Activated CD8-positive, alpha-beta memory T cell treated with anti-CD3 and anti-CD28 coated beads, Interleukin-2, amount 50 U/mL, for 4 hours (primary cell): Measurements from ENCODE around the gene SMIM8.
"Not testable (repeated sequence)": the region's sequence is repeated elsewhere in the genome, so short reads cannot be mapped to it uniquely, and the experiment has no call there.

ENCODE experiments used
- DNase-seq: peaks from one replicate; pipeline ENCODE4 v3.0.0-alpha.2; 2020

SMIM8 gene, protein sequence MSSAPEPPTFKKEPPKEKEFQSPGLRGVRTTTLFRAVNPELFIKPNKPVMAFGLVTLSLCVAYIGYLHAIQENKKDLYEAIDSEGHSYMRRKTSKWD

GRCh38 chr6:87322304-87323212 lies at the start of gene SMIM8:
Gene SMIM8 (plus strand): TSS chr6:87322588. CDS start chr6:87337032, 14,444 bp downstream.
- peak; percentile 85 for DNase-seq

- DNase-seq = no peak
These were observed 47.6 kb upstream of the SMIM8 start for GRCh38 chr6:87274660-87275274.

- DNase-seq = no peak
These were observed 45.8 kb upstream of the SMIM8 start for GRCh38 chr6:87276624-87277023.

DNA sequence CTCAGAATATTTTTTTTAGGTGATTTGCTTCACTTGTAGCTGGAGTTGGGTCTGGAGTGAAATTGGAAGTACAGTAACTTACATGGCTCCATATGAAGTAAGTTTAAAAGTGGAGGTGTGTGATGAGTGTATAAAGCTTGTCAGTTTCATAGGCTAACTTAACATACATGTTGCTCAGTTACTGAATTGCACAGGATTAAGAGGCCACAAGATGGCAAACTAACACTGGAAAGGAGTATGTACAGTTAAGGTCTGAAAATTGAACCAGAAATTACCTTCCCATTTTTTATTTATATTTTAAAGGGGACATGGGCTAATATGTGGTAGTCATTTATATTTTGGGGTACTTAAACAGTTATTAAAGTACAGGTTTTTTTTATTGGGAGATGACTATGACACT lies 45.3 kb upstream of the SMIM8 start:
- no peak for DNase-seq

DNA sequence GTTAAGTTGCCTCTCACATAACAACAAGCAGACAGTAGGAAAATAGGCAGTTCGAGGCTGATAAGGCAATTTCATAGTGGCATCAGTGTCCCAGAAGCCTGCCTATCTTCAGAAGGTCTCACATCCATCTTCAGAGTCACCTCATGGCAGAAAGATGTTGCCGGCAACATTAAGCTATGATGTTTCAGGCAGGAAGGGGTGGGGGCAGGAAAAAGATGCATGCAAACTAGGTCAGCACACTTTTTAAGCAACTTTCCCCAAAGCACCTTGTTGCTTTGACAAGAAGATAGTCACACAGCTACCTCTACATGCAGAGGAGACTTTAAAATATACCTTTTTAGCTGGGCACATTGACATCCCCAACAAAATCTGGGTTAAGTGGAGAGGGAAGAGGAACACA lies 43.2 kb upstream of the SMIM8 start:
- DNase-seq = no peak

DNA sequence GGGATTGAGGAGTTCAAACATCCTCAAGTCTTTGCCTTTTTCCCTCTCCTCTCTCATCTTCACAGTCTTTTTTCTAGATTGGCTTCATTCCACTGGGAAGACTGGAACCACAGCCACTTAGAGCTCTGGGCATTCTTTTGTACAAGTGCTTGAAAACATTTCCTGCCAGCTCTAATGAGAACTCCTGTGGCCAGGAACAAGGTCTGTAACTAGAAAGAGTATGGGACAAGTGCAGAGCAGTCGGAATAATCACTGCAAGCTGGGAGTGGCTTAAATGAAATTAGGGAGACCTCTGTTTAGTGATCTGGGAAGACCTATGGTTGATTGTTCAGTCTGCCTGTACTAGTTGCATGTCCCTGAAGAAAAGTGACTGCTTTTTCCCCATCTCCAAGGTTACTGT lies 41.0 kb upstream of the SMIM8 start:
- DNase-seq = no peak

DNA sequence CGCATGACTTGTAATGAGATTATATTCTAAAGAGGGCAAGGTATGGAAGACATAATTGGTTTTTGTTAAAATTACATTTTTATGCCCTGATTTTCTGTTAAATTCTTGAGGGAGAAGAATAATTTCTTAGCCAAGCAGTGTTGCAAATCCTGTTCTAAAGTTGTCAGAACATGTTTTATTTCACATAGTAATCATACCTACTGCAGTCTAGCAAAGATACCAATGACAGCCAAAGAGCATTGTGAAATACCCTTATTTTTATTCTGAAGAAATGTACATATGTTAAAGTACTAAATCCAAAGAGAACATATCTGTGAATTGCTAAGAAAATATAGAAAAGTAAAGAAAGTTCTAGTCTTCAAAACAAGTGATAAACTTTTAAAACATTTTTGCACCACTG lies 39.6 kb upstream of the SMIM8 start:
- no peak for DNase-seq

- DNase-seq = no peak
These were observed 38.9 kb upstream of the SMIM8 start for GRCh38 chr6:87283461-87283860.

- DNase-seq = no peak
These were observed 35.1 kb upstream of the SMIM8 start for GRCh38 chr6:87287251-87287650.

GRCh38 chr6:87289571-87289970 lies 32.8 kb upstream of the SMIM8 start:
- no peak for DNase-seq

- DNase-seq = no peak
These were observed 30.5 kb upstream of the SMIM8 start for GRCh38 chr6:87291883-87292282.

- DNase-seq = no peak
These were observed 28.9 kb upstream of the SMIM8 start for GRCh38 chr6:87293526-87293925.

DNA sequence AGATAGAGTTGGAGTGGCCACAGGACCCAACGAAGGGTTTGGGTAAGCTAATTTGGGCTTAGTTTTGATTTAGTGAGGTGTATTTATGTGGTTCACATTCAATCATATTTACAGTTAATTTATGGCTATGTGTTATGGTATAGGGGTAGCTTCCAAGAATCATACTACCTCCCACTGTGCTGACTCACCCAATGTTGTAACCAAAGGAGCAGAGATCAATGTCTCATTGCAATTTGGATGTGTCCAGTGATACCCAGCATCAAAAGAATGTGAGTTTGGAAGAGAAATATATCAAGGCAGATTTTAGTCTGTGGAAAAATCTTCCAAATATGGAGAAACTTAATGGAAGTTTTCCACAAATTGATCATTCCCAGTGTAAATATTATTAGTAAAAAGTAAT lies 25.3 kb upstream of the SMIM8 start:
- DNase-seq = no peak

DNA sequence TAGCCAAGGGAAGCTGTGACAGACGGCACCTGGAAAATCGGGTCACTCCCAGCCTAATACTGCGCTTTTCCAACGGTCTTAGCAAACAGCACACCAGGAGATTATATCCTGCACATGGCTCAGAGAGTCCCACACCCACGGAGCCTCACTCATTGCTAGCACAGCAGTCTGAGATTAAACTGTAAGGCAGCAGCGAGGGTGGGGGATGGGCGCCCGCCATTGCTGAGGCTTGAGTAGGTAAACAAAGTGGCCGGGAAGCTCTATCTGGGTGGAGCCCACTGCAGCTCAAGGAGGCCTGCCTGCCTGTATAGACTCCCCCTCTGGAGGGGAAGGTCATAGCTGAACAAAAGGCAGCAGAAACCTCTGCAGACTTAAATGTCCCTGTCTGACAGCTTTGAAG lies 21.1 kb upstream of the SMIM8 start:
- DNase-seq = not testable (repeated sequence)

GRCh38 chr6:87308970-87309369 lies 13.4 kb upstream of the SMIM8 start:
- DNase-seq = no peak

DNA sequence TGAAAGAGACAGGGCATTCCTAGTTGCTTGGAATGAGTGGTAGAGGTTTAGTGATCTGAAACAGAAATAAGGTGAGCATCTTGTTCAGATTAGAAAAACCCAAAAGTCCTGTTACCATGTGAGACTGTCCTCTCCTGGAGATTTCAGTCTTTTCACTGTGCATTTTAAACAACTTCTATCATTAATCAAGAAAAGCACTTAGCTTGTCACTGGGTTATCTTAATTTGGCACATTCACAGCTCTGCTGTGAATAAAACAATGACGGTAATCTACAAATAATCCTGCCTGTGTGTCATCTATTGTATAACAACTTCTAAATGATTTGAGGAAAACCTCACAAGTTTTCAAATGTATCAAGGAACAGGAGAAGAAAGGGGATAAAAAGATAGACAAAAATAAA lies 9.5 kb upstream of the SMIM8 start:
- no peak for DNase-seq

- no peak for DNase-seq
These were observed 7.3 kb upstream of the SMIM8 start for GRCh38 chr6:87315071-87315470.

GRCh38 chr6:87319271-87319987 lies 3.0 kb upstream of the SMIM8 start:
- DNase-seq = no peak

GRCh38 chr6:87323880-87324279 lies 1.5 kb downstream of the SMIM8 start:
- DNase-seq = not testable (repeated sequence)

- DNase-seq = no peak
These were observed 8.6 kb downstream of the SMIM8 start for GRCh38 chr6:87330961-87331360.

DNA sequence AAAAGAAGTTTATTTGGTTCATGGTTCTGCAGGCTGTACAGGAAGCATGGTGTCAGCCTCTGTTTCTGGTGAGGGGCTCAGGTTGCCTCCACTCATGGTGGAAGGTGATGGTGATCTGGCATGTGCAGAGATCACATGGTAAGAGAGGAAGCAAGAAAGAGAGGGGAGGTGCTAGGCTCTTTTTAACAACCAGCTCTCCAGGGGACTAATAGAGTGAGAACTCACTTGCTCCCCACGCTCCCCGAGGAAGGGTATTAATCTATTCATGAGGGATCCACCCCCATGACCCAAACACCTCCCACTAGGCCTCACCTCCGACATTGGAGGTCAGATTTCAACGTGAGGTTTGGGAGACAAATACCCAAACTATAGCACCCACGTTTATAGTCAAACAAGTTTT lies 10.6 kb downstream of the SMIM8 start:
- DNase-seq = no peak

GRCh38 chr6:87333591-87334181 lies 11.3 kb downstream of the SMIM8 start:
- no peak for DNase-seq

- DNase-seq = no peak
These were observed 12.3 kb downstream of the SMIM8 start for GRCh38 chr6:87334683-87335082.
